ENCODE measurements around the gene SYMPK. TPM values are rescaled to one million over a fixed set of nuclear protein-coding genes. Genes with fewer than 3 reads are reported as not detected.
A peak's percentile ranks its signal among the peaks of the same experiment; 100 is the strongest.

Gene SYMPK
- total RNA-seq, 2 experiments from 2014 or later = 63.3 to 65.0 TPM

DNA sequence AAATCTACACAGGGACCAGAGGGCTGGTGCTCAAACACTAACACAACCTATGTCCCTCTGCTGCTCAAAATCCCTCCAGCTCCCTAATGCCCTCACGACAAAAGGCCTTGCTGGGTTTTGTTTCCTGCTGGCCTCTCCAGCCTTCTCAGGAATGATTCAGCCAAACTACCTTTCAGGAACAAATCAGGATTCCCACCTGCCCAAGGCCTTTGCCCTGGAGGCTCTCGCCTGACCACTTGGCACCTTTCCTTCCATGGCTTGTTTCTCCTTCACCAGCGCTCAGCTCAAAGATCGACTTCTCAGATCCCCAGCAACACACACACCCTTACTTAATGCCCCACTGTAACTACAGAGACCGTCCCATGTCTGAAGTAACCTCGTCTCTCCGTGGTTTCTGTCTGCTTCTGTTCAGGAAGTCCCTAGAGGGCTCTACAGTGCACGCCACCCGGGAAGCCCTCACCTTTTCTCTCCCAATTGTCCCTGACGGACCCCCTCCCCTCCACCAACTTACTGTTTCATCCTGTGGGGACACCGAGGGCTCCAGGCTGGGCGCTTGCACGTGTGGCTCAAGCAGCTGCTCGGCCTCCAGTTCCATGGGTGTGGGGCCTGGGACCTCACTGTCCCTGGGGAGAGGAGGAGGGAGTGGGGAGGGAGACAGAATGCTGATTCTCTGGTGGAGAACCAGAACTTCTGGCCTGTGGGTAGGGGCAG lies 90.7 kb downstream of the SYMPK start:
- H3K27ac Mint-ChIP-seq = no peak overlapping the region
- H3K36me3 Mint-ChIP-seq (ENCODE audit: low read depth) = peaks cover 11% of the 10 kb centered on the region
- Histone ChIP-seq H3K27ac (ENCODE audit: low read depth in 1 of 2, low read length in 2 of 2) (no peak overlapping the region), H3K9me3 (ENCODE audit: control insufficient read depth in 1 of 2, insufficient read depth in 1 of 2, low read length in 2 of 2) (peaks cover 0 to under 1% of the 10 kb centered on the region in 2 experiments), H3K27me3 (ENCODE audit: control insufficient read depth in 1 of 2, insufficient read depth in 2 of 2, low read length in 2 of 2) (peaks cover 7 to 9% of the 10 kb centered on the region in 2 experiments), H3K36me3 (ENCODE audit: insufficient read depth, low read length) (peaks cover 7% of the 10 kb centered on the region), H3K4me3 (ENCODE audit: low read length) (no peak overlapping the region), H3K4me1 (ENCODE audit: insufficient read depth, low read length) (peaks cover 35% of the 10 kb centered on the region)
- CTCF ChIA-PET = interaction anchor here (0.5 to 7.2 kb wide), 4 partner anchors 10 to 45 kb away, joined by 3 to 172 read pairs (median 4); partner anchors contain the start of genes DMPK and DMWD
- H3K27me3 Mint-ChIP-seq = no peaks in the 10 kb centered on the region
- intact Hi-C loops (cut with DNase I, micrococcal nuclease) = loop anchor here (5.0 to 10.0 kb wide), 2 partner anchors 243 to 245 kb away; no protein-coding TSS in a partner anchor
- H3K4me1 Mint-ChIP-seq (ENCODE audit: low read depth) = peaks cover 25% of the 10 kb centered on the region
- H3K4me3 Mint-ChIP-seq = peak overlapping the region; percentile 3
- TF ChIP-seq CTCF (IDR thresholded peaks at IDR 0.05) = no peak
- POLR2A ChIA-PET = interaction anchor here (0.6 to 2.1 kb wide), 4 partner anchors 16 to 596 kb away, joined by 3 to 13 read pairs (median 4); partner anchors contain the start of gene DMWD
- DNase-seq = no peak
- no peak for ATAC-seq (ENCODE audit: poor library complexity)
- no peaks in the 10 kb centered on the region for H3K9me3 Mint-ChIP-seq

GRCh38 chr19:45771311-45771933 lies 91.5 kb downstream of the SYMPK start:
- Histone ChIP-seq H3K9me3 (ENCODE audit: control insufficient read depth in 1 of 2, insufficient read depth in 1 of 2, low read length in 2 of 2) (peaks cover 0 to 8% of the 10 kb centered on the region in 2 experiments), H3K36me3 (ENCODE audit: insufficient read depth, low read length) (no peaks in the 10 kb centered on the region), H3K27me3 (ENCODE audit: control insufficient read depth in 1 of 2, insufficient read depth in 2 of 2, low read length in 2 of 2) (peaks cover 12 to 16% of the 10 kb centered on the region in 2 experiments), H3K4me3 (ENCODE audit: low read length) (no peak overlapping the region), H3K4me1 (ENCODE audit: insufficient read depth, low read length) (peaks cover 35% of the 10 kb centered on the region), H3K27ac (ENCODE audit: low read depth in 1 of 2, low read length in 2 of 2) (no peak overlapping the region)
- H3K4me1 Mint-ChIP-seq (ENCODE audit: low read depth) = peaks cover 25% of the 10 kb centered on the region
- TF ChIP-seq CTCF (IDR thresholded peaks at IDR 0.05) = no peak
- no peak overlapping the region for H3K27ac Mint-ChIP-seq
- intact Hi-C loops (cut with DNase I, micrococcal nuclease) = loop anchor here (2.0 to 10.0 kb wide), 3 partner anchors 39 to 246 kb away; partner anchors contain the start of gene MEIOSIN (in 1 of the 2)
- H3K4me3 Mint-ChIP-seq = peak overlapping the region; percentile 54
- H3K36me3 Mint-ChIP-seq (ENCODE audit: low read depth) = peaks cover 3% of the 10 kb centered on the region
- CTCF ChIA-PET = interaction anchor here (0.5 to 7.2 kb wide), 5 partner anchors 9 to 252 kb away, joined by 3 to 172 read pairs (median 5); partner anchors contain the start of gene DMWD
- no peaks in the 10 kb centered on the region for H3K9me3 Mint-ChIP-seq
- POLR2A ChIA-PET = interaction anchor here (1.3 to 3.4 kb wide), 4 partner anchors 20 to 41 kb away, joined by 3 to 52 read pairs (median 32); partner anchors contain the start of genes DMWD and FBXO46
- H3K27me3 Mint-ChIP-seq = no peaks in the 10 kb centered on the region
- DNase-seq (peak in 2 of 14 experiments; percentile 24 to 49), ATAC-seq (ENCODE audit: poor library complexity) (no peak)
